ENCODE data around the gene CFAP99.

CFAP99 gene

DNA sequence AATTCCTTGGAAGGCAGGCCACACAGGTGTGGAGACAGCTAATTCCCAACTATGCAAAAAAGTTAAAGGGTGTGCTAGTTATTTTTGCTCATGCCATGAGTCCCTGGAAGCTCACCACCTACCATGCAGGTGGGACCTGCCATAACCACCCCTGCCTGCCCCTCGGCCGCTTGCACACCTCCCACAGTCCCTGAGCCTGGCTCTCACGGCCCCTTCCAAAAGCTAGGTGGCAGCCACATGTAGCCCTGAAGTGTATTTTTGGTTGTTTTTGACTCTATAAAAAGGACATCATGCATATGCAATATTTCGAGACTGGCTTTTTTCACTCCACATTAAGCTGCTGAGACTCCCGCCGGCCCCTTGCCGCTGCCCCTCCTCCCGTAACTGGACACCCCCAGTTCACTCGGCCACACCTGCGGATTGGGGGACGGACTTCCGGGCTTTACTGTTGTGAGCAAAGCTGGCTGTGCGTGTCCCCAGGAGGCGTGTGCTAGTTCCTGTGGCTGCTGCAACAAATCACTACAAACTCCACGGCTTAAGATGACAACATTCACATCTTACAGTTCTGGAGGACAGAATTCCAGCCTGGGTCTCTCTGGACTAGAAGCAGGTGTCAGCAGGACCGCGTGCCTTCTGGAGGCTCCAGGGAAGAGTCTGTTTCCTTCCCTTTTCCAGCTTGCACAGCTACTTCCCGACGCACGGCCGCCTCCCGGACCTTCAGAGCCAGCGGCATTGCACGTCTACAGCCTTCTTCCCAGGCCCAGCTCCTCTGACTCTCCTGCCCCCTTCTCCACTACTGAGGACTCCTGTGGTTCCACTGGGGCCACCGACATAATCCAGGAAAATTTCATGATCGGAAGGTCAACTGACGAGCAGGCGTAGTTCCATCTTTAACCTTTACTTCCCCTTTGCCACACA lies 25.1 kb upstream of the CFAP99 start:
- DNase-seq, result peak; percentile 58

DNA sequence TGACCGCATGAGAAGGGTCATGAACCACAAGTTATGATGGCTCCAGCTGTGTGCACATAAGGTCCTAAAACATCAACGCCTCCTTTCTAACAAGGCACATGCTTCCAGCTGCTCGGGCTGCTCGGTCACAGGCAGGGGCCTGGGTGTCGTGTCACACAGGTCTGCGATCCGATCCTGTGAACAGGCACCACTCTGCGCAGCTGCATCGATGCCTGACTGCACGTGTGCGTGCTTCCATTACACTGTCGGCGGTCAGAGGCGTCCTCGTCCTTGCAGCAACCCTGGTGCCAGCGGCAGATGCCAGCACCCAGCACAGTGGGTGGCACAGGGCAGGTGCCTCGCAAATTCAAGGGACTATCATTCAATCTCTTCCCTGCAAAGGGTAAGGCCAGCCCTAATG lies 24.2 kb upstream of the CFAP99 start:
- no peak for DNase-seq

DNA sequence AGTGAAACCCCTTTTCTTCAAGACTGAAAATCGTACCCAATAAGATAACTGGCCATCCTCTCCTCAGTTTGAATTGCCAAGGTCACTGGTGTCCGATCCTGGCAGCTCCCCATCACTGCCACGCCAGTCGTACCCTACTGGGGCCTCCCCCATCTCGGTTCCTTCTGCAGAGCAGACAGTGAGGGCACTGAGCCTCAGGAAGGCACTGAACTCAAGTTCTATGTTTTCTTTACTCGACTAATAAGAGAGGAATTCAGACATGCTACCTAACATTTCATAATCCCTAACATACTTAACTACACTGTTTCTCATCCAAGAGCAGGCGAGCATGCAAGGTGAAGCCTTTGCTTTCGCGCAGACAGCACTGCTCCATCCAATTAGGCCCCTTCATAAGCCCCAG lies 23.7 kb upstream of the CFAP99 start:
- no peak for DNase-seq

DNA sequence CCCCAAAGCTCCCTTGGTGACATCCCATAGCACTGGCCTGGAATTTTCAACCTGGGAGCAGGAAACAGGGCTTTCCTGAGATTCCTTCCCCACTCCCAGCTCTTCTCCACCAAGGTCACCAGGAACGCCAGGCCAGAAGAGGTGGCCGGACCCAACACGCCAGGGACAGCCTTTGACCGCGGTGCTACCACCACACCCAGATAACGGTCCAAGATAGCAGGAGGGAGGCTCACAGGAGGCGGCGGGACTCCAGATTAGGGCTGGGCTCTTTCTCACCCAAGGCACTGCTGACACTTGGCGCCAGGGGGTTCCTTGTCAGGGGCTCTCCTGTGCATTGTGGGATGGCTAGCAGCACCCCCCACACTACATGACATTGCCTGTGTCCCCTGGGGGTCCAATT lies 23.2 kb upstream of the CFAP99 start:
- DNase-seq, result peak; percentile 47

DNA sequence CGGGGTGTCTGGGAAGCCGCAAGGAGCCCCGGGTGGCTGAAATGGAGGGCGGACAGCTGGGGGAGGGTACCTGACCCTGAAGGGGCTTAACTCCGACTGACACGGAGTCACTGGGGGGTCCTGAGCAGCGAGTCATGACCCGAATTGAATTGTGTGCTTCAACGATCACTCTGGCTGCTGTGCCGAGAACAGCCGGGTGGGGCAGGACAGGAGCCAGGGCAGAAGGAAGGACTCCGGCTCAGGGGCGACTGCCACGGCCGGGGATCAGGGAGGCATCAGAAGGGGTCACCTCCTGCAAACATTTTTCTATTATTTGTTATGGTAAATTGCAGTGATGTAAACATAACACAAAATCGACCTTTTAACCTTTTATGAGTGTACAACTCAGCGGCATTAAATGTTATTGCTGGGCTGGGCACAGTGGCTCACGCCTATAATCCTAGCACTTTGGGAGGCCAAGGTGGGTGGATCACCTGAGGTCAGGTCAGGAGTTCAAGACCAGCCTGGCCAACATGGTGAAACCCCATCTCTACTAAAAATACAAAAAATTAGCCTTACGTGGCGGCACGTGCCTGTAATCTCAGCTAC lies 21.9 kb upstream of the CFAP99 start:
- no peak for DNase-seq

DNA sequence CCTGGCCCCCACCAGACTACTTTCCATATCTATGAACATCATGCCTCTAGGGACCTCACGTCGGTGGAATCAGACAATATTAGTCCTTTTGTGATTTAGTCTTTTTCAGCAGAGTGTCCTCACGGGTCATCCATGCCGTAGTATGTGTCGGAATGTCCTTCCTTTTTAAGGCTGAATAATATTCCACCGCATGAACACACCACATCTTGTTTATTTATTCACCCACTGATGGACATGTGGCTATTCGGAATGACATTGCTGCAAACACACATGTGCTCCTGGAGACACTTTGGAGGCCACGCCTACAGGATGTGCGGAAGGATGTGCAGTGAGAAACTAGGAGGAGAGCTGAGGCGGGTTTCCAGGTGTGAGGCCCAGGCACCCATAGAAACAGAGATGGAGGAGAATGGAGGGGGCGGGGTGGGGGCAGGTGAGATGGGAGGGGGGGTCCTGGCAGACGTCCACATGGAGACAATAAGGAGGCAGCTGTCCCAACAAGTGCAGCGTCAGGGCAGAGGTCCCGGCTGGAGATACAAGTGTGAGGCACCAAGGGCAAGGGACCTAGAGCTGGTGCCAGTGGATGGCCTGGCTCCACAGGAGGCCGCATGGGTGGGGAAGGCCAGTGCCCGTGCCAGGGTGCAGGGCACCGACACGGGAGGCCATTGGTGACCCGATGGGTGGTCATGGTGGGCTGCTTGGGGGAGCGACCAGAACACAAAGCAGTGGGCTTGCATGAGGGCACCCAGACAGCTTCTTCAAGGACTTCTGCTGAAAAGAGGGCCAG lies 21.0 kb upstream of the CFAP99 start:
- DNase-seq, result no peak

- DNase-seq, result no peak
Observed at GRCh38 chr4:2399216-2399615, 19.5 kb upstream of the CFAP99 start.

GRCh38 chr4:2399631-2400190 lies 19.0 kb upstream of the CFAP99 start:
- peak; percentile 40 for DNase-seq

DNA sequence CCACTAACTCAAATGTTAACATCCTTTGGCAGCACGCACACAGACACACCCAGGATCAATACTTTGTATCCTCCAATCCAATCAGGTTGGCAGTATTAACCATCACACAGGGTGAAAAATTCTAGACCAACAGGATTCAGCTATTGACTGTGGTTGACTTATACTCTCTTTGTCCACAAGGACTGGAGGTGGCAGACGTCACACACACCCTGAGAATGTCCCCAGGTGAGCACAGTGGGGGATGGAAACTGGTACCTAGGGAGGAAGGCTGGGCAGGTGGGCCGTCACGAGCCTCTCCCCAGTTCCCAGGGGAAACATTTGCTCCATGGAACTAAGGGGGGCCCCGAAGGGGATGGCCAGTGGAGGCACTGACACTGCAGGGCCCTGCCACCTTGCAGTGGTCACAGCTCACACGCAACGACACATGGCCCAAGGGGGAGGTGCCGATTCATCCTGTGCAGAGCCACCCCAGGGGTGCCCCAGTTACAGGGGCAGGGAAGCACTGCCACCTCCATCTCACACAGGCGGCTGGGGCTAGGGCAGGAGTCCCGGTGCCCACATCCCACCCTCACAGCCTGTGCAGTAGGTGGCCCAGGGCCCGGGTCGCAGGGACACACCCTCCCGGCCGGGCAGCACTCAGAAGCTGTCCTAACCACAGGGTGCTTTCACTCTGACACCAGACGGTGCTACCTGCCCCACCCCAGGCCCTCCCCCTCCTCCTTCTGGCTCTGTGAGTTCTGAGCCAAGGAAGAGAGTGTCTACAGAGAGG lies 17.7 kb upstream of the CFAP99 start:
- no peak for DNase-seq

GRCh38 chr4:2401610-2401983 lies 17.2 kb upstream of the CFAP99 start:
- no peak for DNase-seq

- peak; percentile 97 for DNase-seq
Observed at GRCh38 chr4:2402048-2402842, 16.5 kb upstream of the CFAP99 start.

GRCh38 chr4:2402941-2403340 lies 15.8 kb upstream of the CFAP99 start:
- DNase-seq, result peak; percentile 50

- no peak for DNase-seq
Observed at GRCh38 chr4:2406406-2406805, 12.3 kb upstream of the CFAP99 start.

DNA sequence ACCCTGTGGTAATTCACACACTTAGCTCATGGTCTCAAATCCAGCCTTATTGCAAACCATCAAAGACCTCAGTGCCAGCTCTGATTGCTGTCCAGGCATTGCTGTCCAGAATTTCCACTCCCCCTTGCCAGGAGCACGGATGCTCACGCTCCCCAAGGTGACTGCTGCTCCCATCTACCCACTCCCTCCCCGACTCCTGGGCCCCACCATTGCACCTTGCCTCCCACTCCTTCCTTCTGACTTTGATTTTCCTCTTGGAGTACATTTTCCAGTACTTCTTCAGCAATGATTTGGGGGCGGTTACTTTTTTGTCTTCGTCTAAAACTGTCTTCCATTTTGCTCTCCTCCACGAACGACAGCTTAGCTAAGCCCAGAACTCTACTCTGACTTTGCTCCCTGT lies 11.8 kb upstream of the CFAP99 start:
- no peak for DNase-seq

DNA sequence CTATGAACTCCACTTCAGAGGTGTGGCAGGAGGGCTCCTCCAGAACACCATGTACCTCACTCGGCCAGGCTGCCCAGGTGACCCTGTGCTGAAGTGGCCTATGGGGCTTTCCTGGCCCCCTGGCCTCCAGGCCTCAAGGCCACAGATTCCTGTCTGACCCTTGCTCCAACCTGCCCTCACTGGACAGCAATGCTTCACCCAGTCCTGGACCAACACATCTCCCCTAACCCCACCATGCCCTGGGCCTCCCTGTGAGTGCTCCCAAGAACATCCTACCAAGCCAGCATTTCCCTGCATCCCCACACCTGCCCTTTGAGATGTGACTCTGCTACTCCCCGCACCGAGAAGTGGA lies 10.8 kb upstream of the CFAP99 start:
- DNase-seq, result no peak

- no peak for DNase-seq
Observed at GRCh38 chr4:2408401-2408958, 10.3 kb upstream of the CFAP99 start.

GRCh38 chr4:2408976-2409375 lies 9.8 kb upstream of the CFAP99 start:
- no peak for DNase-seq

- DNase-seq, result no peak
Observed at GRCh38 chr4:2409381-2409783, 9.4 kb upstream of the CFAP99 start.

GRCh38 chr4:2411786-2412510 lies 6.8 kb upstream of the CFAP99 start:
- DNase-seq, result no peak

DNA sequence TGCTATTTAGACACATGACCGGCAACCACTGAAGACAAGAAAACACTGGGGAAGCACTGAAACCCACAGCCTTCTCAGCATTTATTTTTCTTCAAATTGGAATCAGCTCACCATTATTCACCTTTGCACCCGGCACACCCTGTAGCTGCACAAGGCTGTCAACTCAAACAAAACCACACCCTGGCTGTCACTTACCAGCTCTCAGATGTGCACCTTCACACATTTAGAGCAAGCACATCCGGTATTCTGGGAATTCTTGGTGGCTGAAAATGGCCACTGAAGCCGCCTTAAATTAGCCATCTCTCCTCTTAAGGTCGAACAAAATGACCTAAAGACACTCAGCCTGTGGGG lies 6.2 kb upstream of the CFAP99 start:
- DNase-seq, result no peak
